Measurements from ENCODE around the gene PLA2G2C. TPM values are rescaled to one million over a fixed set of nuclear protein-coding genes. Genes with fewer than 3 reads are reported as not detected.

Gene PLA2G2C
- total RNA-seq, 1 experiment from 2014 or later, result not detected

- CTCF ChIA-PET, result no interaction called here
- POLR2A ChIA-PET (ENCODE audit: low non-redundant PET), result no interaction called here
Measured at GRCh38 chr1:20117236-20117635, 69.1 kb downstream of the PLA2G2C start.

DNA sequence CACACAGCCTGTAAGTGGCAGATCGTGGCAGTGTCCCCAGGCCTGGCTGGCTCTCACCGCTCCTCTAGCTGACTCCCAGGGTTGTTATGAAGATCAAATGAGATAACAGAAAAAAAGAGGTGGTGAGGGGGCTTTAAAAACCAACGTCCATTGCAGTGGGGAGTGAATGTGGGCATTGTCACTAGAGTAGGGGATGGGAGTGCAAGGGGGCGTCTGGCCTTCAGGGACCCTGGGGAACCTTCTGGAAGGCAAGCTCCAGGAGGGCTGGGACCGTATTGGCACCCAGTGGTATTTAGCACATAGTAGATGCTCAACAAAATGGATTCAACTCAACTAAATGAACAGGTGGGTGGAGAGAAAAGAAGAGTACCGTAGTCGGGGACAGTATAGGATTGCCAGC, 70.4 kb downstream of the PLA2G2C start:
- no peak for TF ChIP-seq EZH2 (IDR thresholded peaks at IDR 0.05; ENCODE audit: borderline replicate concordance, low read depth, low read length, poor library complexity, severe bottlenecking)
- TF ChIP-seq, protein P1, sequence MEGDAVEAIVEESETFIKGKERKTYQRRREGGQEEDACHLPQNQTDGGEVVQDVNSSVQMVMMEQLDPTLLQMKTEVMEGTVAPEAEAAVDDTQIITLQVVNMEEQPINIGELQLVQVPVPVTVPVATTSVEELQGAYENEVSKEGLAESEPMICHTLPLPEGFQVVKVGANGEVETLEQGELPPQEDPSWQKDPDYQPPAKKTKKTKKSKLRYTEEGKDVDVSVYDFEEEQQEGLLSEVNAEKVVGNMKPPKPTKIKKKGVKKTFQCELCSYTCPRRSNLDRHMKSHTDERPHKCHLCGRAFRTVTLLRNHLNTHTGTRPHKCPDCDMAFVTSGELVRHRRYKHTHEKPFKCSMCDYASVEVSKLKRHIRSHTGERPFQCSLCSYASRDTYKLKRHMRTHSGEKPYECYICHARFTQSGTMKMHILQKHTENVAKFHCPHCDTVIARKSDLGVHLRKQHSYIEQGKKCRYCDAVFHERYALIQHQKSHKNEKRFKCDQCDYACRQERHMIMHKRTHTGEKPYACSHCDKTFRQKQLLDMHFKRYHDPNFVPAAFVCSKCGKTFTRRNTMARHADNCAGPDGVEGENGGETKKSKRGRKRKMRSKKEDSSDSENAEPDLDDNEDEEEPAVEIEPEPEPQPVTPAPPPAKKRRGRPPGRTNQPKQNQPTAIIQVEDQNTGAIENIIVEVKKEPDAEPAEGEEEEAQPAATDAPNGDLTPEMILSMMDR (conservative IDR thresholded peaks at IDR 0.05; ENCODE audit: low read depth, low read length), result no peak
- Histone ChIP-seq H3K36me3 (ENCODE audit: insufficient read depth, low read length, poor library complexity, severe bottlenecking) (no peaks in the 10 kb centered on the region), H3K9me3 (ENCODE audit: low read depth, low read length, poor library complexity, severe bottlenecking) (no peaks in the 10 kb centered on the region), H3K4me3 (ENCODE audit: low read depth, low read length, poor library complexity, severe bottlenecking) (no peak overlapping the region), H3K27ac (ENCODE audit: low read depth, low read length, poor library complexity, severe bottlenecking) (no peak overlapping the region), H3K27me3 (replicated peaks; ENCODE audit: insufficient read depth, low read depth, low read length, poor library complexity) (no peaks in the 10 kb centered on the region), H3K4me1 (ENCODE audit: insufficient read depth, low read length, poor library complexity, severe bottlenecking) (no peaks in the 10 kb centered on the region)
- no TSS peak for BruUV-seq (replicated peaks)
- CTCF ChIA-PET, result no interaction called here
- intact Hi-C loops (cut with micrococcal nuclease; ENCODE audit: unreplicated experiment), result no loop called here
- no peak for DNase-seq (ENCODE audit: low spot score)
- POLR2A ChIA-PET (ENCODE audit: low non-redundant PET), result no interaction called here

More at GRCh38 chr1:20117236-20117635, 69.1 kb downstream of the PLA2G2C start:
- H3K27me3 ChIP-seq (replicated peaks; ENCODE audit: insufficient read depth, low read depth, low read length, poor library complexity), result peaks cover 3% of the 10 kb centered on the region
- H3K4me3 ChIP-seq (ENCODE audit: low read depth, low read length, poor library complexity, severe bottlenecking), result no peak overlapping the region
- no peak for TF ChIP-seq EZH2 (IDR thresholded peaks at IDR 0.05; ENCODE audit: borderline replicate concordance, low read depth, low read length, poor library complexity, severe bottlenecking)
- TF ChIP-seq, protein P1 (conservative IDR thresholded peaks at IDR 0.05; ENCODE audit: low read depth, low read length), result no peak
- H3K36me3 ChIP-seq (ENCODE audit: insufficient read depth, low read length, poor library complexity, severe bottlenecking), result no peaks in the 10 kb centered on the region
- no peaks in the 10 kb centered on the region for H3K9me3 ChIP-seq (ENCODE audit: low read depth, low read length, poor library complexity, severe bottlenecking)
- DNase-seq (ENCODE audit: low spot score), result no peak
- BruUV-seq (replicated peaks), result no TSS peak
- no peak overlapping the region for H3K27ac ChIP-seq (ENCODE audit: low read depth, low read length, poor library complexity, severe bottlenecking)
- no peaks in the 10 kb centered on the region for H3K4me1 ChIP-seq (ENCODE audit: insufficient read depth, low read length, poor library complexity, severe bottlenecking)
- intact Hi-C loops (cut with micrococcal nuclease; ENCODE audit: unreplicated experiment), result no loop called here

DNA sequence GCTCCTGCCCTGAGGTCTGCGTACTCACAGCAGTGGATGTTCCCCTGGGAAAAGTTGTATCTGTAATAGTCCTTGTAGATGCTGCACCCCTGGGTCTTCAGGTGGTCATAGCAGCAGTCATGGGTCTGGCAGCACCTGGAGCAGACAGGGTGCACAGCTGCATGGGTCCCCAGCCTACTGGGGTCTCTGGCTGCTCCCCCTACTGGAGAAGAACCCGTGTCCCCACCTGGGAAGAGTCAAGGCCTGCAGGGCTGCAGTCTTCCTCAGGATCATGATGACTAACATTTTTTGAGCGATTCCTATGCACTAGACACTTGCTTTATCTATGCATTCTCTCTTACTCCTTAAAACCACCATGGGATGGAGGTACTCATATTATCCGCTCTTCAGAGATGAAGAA, 70.8 kb downstream of the PLA2G2C start:
- Histone ChIP-seq H3K27ac (ENCODE audit: low read depth, low read length, poor library complexity, severe bottlenecking) (no peak overlapping the region), H3K9me3 (ENCODE audit: low read depth, low read length, poor library complexity, severe bottlenecking) (no peaks in the 10 kb centered on the region), H3K27me3 (replicated peaks; ENCODE audit: insufficient read depth, low read depth, low read length, poor library complexity) (no peaks in the 10 kb centered on the region), H3K4me3 (ENCODE audit: low read depth, low read length, poor library complexity, severe bottlenecking) (no peak overlapping the region), H3K36me3 (ENCODE audit: insufficient read depth, low read length, poor library complexity, severe bottlenecking) (no peaks in the 10 kb centered on the region), H3K4me1 (ENCODE audit: insufficient read depth, low read length, poor library complexity, severe bottlenecking) (no peaks in the 10 kb centered on the region)
- TF ChIP-seq, protein P1 (conservative IDR thresholded peaks at IDR 0.05; ENCODE audit: low read depth, low read length), result no peak
- no peak for TF ChIP-seq EZH2 (IDR thresholded peaks at IDR 0.05; ENCODE audit: borderline replicate concordance, low read depth, low read length, poor library complexity, severe bottlenecking)
- ChIA-PET CTCF (no interaction called here), POLR2A (ENCODE audit: low non-redundant PET) (no interaction called here)
- DNase-seq (ENCODE audit: low spot score), result no peak
- intact Hi-C loops (cut with micrococcal nuclease; ENCODE audit: unreplicated experiment), result no loop called here
- BruUV-seq (replicated peaks), result no TSS peak
